IMR-90 (cell line): ENCODE data around the gene LTO1.

Experiments
- CTCF ChIP-seq: conservative IDR thresholded peaks from 2 replicates; pipeline ENCODE4 v1.5.1; 2012; ENCODE audit warnings: mild to moderate bottlenecking, low read depth, low read length, improper control_type of control experiment
- FOS ChIP-seq: fragments of 150-350 bp; IDR thresholded peaks from 2 replicates; pipeline ENCODE4 v1.6.1; 2016; ENCODE audit warnings: low read depth, low read length
- MXI1 ChIP-seq: IDR thresholded peaks from 2 replicates; pipeline ENCODE4 v1.6.1; 2012; ENCODE audit warnings: low read depth, mild to moderate bottlenecking, low read length, moderate library complexity, borderline replicate concordance
- POLR2A ChIP-seq: IDR thresholded peaks from 2 replicates; pipeline ENCODE4 v1.6.1; 2012; ENCODE audit warnings: mild to moderate bottlenecking, low read depth, low read length

- TF ChIP-seq CTCF: no peak
- TF ChIP-seq FOS: no peak
- no peak for TF ChIP-seq MXI1
- TF ChIP-seq POLR2A: no peak
Measured at GRCh38 chr11:69685348-69685747, 10.2 kb upstream of the LTO1 start.
